Measurements from ENCODE around the gene DNPEP.

DNPEP gene

DNA sequence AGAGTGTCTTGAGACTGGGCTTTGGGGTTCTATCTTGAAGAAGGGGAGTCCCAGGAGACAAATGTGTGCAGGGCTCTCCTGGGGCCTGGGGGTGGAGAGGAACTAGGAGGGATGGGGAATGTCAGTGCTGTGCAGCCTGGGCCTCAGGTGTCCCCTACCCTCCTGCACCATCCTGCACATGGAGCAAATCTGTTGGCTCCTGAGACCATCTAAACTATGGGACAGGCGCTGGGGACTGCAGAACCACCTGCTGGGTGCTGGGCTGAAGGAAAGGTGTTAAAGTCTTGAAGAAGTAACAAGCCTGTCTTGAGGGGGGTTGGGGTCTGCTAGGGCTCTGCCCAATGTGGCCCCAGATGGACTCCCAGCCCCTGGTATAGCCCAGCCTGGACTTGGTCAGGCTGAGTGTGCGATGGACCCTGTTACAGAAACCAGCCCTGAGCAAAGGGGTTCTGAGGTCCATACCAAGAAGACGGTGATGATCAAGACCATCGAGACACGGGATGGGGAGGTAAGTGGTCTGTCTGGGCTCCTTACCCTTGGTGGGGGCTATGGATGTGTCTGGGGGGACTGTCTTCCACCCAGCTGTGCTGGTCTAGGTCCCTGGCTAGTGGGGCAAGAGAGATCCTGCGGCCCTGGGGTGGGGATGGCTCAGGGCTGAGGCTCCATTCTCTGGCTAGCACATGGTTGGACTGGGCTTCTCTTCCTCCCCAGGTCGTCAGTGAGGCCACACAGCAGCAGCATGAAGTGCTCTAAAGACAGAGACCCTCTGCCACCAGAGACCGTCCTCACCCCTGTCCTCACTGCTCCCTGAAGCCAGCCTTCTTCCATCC is 37.7 kb upstream of the DNPEP start:
- Histone ChIP-seq H4K20me1 (ENCODE audit: low read depth, low read length) (no peaks in the 10 kb centered on the region), H3K27ac (ENCODE audit: low read depth, low read length) (no peak overlapping the region), H3K4me3 (ENCODE audit: insufficient read depth, low read length, poor library complexity, severe bottlenecking) (no peak overlapping the region), H3K27me3 (ENCODE audit: low read length) (no peaks in the 10 kb centered on the region), H3K4me2 (ENCODE audit: low read depth, low read length, poor library complexity, severe bottlenecking) (no peak overlapping the region), H2AFZ (ENCODE audit: low read depth, low read length, severe bottlenecking) (no peak overlapping the region), H3K36me3 (ENCODE audit: low read length) (no peaks in the 10 kb centered on the region), H3F3A (ENCODE audit: insufficient read depth) (no peaks in the 10 kb centered on the region), H3K79me2 (ENCODE audit: insufficient read depth, low read length) (no peaks in the 10 kb centered on the region), H3K9me3 (ENCODE audit: insufficient read depth, low read length) (no peaks in the 10 kb centered on the region), H3K9me2 (replicated peaks; ENCODE audit: insufficient read depth, low read length) (no peaks in the 10 kb centered on the region), H3K9ac (ENCODE audit: low read length) (no peak overlapping the region)
- TF ChIP-seq EZH2phosphoT487 (conservative IDR thresholded peaks at IDR 0.05; ENCODE audit: low read length): no peak

DNA sequence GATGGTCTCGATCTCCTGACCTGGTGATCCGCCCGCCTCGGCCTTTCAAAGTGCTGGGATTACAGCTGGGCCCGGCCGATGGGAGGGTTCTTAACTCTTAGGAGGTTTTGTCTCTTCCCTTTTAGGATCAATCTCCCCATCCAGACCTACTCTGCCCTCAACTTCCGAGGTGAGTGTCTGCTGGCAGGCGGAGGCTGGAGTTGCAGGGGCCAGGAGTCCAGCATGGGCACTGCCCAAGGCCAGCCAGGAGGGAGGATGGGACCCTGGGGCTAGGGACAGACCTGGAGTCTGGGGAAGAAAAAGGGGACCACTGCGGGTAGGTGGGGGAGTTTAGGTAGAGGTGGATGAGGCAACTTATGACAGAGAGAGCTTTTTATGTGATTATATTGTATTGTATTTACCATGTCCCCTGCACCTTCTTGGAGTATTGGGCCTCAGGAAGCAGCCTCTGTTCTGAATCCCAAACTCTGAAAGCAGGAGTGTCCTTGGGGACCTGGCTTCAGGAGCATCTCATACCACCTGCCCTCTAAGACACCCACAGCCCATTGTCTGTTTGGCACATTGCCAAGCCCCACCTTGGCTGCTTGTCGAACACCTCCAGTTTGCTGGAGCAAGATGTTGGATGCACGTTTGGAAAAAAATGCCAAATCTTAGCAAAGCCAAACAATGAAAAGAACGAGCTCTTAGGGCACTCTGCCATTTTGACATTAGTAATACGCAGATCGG is 36.1 kb upstream of the DNPEP start:
- no peak overlapping the region for H3K4me2 ChIP-seq (ENCODE audit: low read depth, low read length, poor library complexity, severe bottlenecking)
- no peak for TF ChIP-seq EZH2phosphoT487 (conservative IDR thresholded peaks at IDR 0.05; ENCODE audit: low read length)
- TF ChIP-seq, protein P1, sequence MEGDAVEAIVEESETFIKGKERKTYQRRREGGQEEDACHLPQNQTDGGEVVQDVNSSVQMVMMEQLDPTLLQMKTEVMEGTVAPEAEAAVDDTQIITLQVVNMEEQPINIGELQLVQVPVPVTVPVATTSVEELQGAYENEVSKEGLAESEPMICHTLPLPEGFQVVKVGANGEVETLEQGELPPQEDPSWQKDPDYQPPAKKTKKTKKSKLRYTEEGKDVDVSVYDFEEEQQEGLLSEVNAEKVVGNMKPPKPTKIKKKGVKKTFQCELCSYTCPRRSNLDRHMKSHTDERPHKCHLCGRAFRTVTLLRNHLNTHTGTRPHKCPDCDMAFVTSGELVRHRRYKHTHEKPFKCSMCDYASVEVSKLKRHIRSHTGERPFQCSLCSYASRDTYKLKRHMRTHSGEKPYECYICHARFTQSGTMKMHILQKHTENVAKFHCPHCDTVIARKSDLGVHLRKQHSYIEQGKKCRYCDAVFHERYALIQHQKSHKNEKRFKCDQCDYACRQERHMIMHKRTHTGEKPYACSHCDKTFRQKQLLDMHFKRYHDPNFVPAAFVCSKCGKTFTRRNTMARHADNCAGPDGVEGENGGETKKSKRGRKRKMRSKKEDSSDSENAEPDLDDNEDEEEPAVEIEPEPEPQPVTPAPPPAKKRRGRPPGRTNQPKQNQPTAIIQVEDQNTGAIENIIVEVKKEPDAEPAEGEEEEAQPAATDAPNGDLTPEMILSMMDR (IDR thresholded peaks at IDR 0.05; ENCODE audit: insufficient read depth, low read length, poor library complexity, severe bottlenecking): no peak
- H3F3A ChIP-seq (ENCODE audit: insufficient read depth): no peaks in the 10 kb centered on the region
- no peaks in the 10 kb centered on the region for H3K27me3 ChIP-seq (ENCODE audit: low read length)
- no peaks in the 10 kb centered on the region for H4K20me1 ChIP-seq (ENCODE audit: low read depth, low read length)
- H3K36me3 ChIP-seq (ENCODE audit: low read length): no peaks in the 10 kb centered on the region
- no peak overlapping the region for H3K9ac ChIP-seq (ENCODE audit: low read length)
- no peaks in the 10 kb centered on the region for H3K79me2 ChIP-seq (ENCODE audit: insufficient read depth, low read length)
- no peak overlapping the region for H3K27ac ChIP-seq (ENCODE audit: low read depth, low read length)
- no peak overlapping the region for H2AFZ ChIP-seq (ENCODE audit: low read depth, low read length, severe bottlenecking)
- H3K4me3 ChIP-seq (ENCODE audit: insufficient read depth, low read length, poor library complexity, severe bottlenecking): no peak overlapping the region
- no peaks in the 10 kb centered on the region for H3K9me2 ChIP-seq (replicated peaks; ENCODE audit: insufficient read depth, low read length)
- no peaks in the 10 kb centered on the region for H3K9me3 ChIP-seq (ENCODE audit: insufficient read depth, low read length)

DNA sequence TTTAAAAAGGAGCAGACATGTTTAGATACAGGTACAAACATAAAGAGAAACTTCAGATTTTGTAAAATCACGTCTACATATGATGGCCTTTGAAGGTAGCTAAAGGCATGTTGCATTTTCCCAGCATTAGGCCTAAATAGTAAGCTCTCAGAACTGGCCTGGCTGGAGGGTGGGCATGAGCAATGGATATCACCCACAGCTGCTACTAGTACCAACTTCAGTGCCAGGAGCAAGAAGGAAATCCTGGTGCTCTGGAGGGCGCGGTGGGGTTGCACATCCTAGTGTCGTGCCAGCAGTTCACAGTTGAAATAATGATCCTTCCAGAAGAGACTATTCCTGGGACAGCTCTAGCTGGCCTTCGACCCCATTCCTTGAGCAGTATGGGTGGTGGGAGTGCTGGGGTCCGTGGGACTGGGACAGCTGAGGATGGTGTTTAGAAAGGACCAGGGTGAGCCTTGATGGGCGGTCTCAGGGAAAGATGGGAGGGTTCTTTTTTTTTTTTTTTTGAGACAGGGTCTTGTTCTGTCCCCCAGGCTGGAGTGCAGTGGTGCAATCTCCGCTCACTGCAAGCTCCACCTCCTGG is 35.3 kb upstream of the DNPEP start:
- H3K9me3 ChIP-seq (ENCODE audit: insufficient read depth, low read length): no peaks in the 10 kb centered on the region
- no peak overlapping the region for H3K4me3 ChIP-seq (ENCODE audit: insufficient read depth, low read length, poor library complexity, severe bottlenecking)
- no peak overlapping the region for H3K4me2 ChIP-seq (ENCODE audit: low read depth, low read length, poor library complexity, severe bottlenecking)
- H3K27ac ChIP-seq (ENCODE audit: low read depth, low read length): no peak overlapping the region
- no peaks in the 10 kb centered on the region for H3F3A ChIP-seq (ENCODE audit: insufficient read depth)
- H3K36me3 ChIP-seq (ENCODE audit: low read length): no peaks in the 10 kb centered on the region
- no peak overlapping the region for H2AFZ ChIP-seq (ENCODE audit: low read depth, low read length, severe bottlenecking)
- no peaks in the 10 kb centered on the region for H4K20me1 ChIP-seq (ENCODE audit: low read depth, low read length)
- H3K9me2 ChIP-seq (replicated peaks; ENCODE audit: insufficient read depth, low read length): no peaks in the 10 kb centered on the region
- H3K79me2 ChIP-seq (ENCODE audit: insufficient read depth, low read length): no peaks in the 10 kb centered on the region
- TF ChIP-seq EZH2phosphoT487 (conservative IDR thresholded peaks at IDR 0.05; ENCODE audit: low read length): no peak
- TF ChIP-seq, protein P1 (IDR thresholded peaks at IDR 0.05; ENCODE audit: insufficient read depth, low read length, poor library complexity, severe bottlenecking): no peak
- H3K27me3 ChIP-seq (ENCODE audit: low read length): no peaks in the 10 kb centered on the region
- no peak overlapping the region for H3K9ac ChIP-seq (ENCODE audit: low read length)
